HEK293 (cell line): ENCODE data around the gene TAS1R1.
A peak's percentile ranks its signal among the peaks of the same experiment; 100 is the strongest.

ENCODE experiments used
- CTCF ChIA-PET: fragments of 350-600 bp; formaldehyde crosslinking; extraction: SDS; loops from one replicate; lab custom pipeline; 2021; ENCODE audit warnings: antibody characterized with exemption; lab: Yijun Ruan, JAX
- POLR2A ChIA-PET: fragments of 300-600 bp; formaldehyde crosslinking; extraction: SDS; loops from one replicate; lab custom pipeline; 2020; ENCODE audit warnings: antibody characterized with exemption, inconsistent platforms; lab: Yijun Ruan, JAX
- H3K27ac ChIP-seq: fragments of 200-500 bp; sonication (Bioruptor generic); 2 replicates; pipeline ENCODE4 v1.5.1; 2014; ENCODE audit warnings: low read depth, low read length, control low read depth, inconsistent platforms; ENCODE audit errors: extremely low read depth
- H3K36me3 ChIP-seq, 2 experiments: fragments of 200-500 bp in 1 of 2; sonication (Bioruptor generic) in 1 of 2; 1 replicate in 1 of 2; 2 replicates in 1 of 2; pipeline ENCODE4 v1.5.1; 2014 to 2017; ENCODE audit warnings: inconsistent platforms in 2 of 2, low read length in 2 of 2; ENCODE audit not compliant: control insufficient read depth in 2 of 2, insufficient read depth in 1 of 2
- H3K4me1 ChIP-seq: fragments of 200-500 bp; sonication (Bioruptor generic); 2 replicates; pipeline ENCODE4 v1.5.1; 2014; ENCODE audit warnings: mild to moderate bottlenecking, low read length, inconsistent platforms; ENCODE audit not compliant: control insufficient read depth, insufficient read depth
- H3K4me3 ChIP-seq: 2 replicates; pipeline ENCODE4 v1.5.1; 2011; ENCODE audit warnings: low read depth, mild to moderate bottlenecking, control low read depth, low read length, moderate library complexity
- H3K9me3 ChIP-seq: fragments of 200-500 bp; sonication (Bioruptor generic); 2 replicates; pipeline ENCODE4 v1.5.1; 2014; ENCODE audit warnings: low read depth, low read length, inconsistent platforms; ENCODE audit not compliant: control insufficient read depth, insufficient read depth
- BCL11B ChIP-seq: fragments of 450-650 bp; formaldehyde crosslinking; IDR thresholded peaks from 2 replicates; pipeline ENCODE4 v1.5.1; 2016; ENCODE audit warnings: low read depth, missing biosample characterization, missing genetic modification characterization
- FEZF1 ChIP-seq: fragments of 450-650 bp; formaldehyde crosslinking; IDR thresholded peaks from 2 replicates; pipeline ENCODE4 v1.5.1; 2016; ENCODE audit warnings: missing biosample characterization, missing genetic modification characterization
- GLI2 ChIP-seq: fragments of 450-650 bp; formaldehyde crosslinking; IDR thresholded peaks from 2 replicates; pipeline ENCODE4; 2017; ENCODE audit warnings: missing biosample characterization, missing genetic modification characterization, low read depth, borderline replicate concordance
- GLIS1 ChIP-seq: fragments of 450-650 bp; formaldehyde crosslinking; IDR thresholded peaks from 2 replicates; pipeline ENCODE4 v1.5.1; 2016; ENCODE audit warnings: missing biosample characterization, missing genetic modification characterization
- KLF16 ChIP-seq: fragments of 450-650 bp; formaldehyde crosslinking; IDR thresholded peaks from 2 replicates; pipeline ENCODE4 v1.5.1; 2017; ENCODE audit warnings: missing biosample characterization, missing genetic modification characterization
- KLF7 ChIP-seq: fragments of 450-650 bp; formaldehyde crosslinking; IDR thresholded peaks from 2 replicates; pipeline ENCODE4 v1.5.1; 2016; ENCODE audit warnings: missing biosample characterization, missing genetic modification characterization, borderline replicate concordance
- KLF9 ChIP-seq: fragments of 450-650 bp; formaldehyde crosslinking; IDR thresholded peaks from 2 replicates; pipeline ENCODE4 v1.5.1; 2016; ENCODE audit warnings: missing biosample characterization, missing genetic modification characterization, low read depth
- PRDM4 ChIP-seq: fragments of 450-650 bp; formaldehyde crosslinking; IDR thresholded peaks from 2 replicates; pipeline ENCODE4 v1.5.1; 2017; ENCODE audit warnings: missing biosample characterization, missing genetic modification characterization
- SP7 ChIP-seq: fragments of 450-650 bp; formaldehyde crosslinking; IDR thresholded peaks from 2 replicates; pipeline ENCODE4 v1.5.1; 2016; ENCODE audit warnings: missing biosample characterization, missing genetic modification characterization
- TRIM28 ChIP-seq: IDR thresholded peaks from 2 replicates; pipeline ENCODE4 v1.6.1; 2011; ENCODE audit warnings: low read length, control low read depth, borderline replicate concordance
- ZBTB10 ChIP-seq: fragments of 450-650 bp; formaldehyde crosslinking; IDR thresholded peaks from 2 replicates; pipeline ENCODE4 v1.5.1; 2016; ENCODE audit warnings: missing biosample characterization, missing genetic modification characterization
- ZBTB11 ChIP-seq: fragments of 450-650 bp; formaldehyde crosslinking; conservative IDR thresholded peaks from 2 replicates; pipeline ENCODE4 v1.5.1; 2016; ENCODE audit warnings: low read depth, missing biosample characterization, missing genetic modification characterization
- ZBTB20 ChIP-seq: fragments of 450-650 bp; formaldehyde crosslinking; IDR thresholded peaks from 2 replicates; pipeline ENCODE4 v1.5.1; 2016; ENCODE audit warnings: missing biosample characterization, missing genetic modification characterization
- ZBTB26 ChIP-seq: fragments of 450-650 bp; formaldehyde crosslinking; optimal IDR thresholded peaks from 2 replicates; pipeline ENCODE3; 2016; ENCODE audit warnings: missing biosample characterization, mild to moderate bottlenecking, missing genetic modification characterization
- ZIC2 ChIP-seq: fragments of 450-650 bp; formaldehyde crosslinking; IDR thresholded peaks from 2 replicates; pipeline ENCODE4 v1.5.1; 2016; ENCODE audit warnings: missing biosample characterization, missing genetic modification characterization
- ZNF324 ChIP-seq: fragments of 450-650 bp; formaldehyde crosslinking; IDR thresholded peaks from 2 replicates; pipeline ENCODE4 v1.5.1; 2016; ENCODE audit warnings: missing biosample characterization, missing genetic modification characterization
- ZNF366 ChIP-seq: fragments of 450-650 bp; formaldehyde crosslinking; conservative IDR thresholded peaks from 2 replicates; pipeline ENCODE4 v1.5.1; 2016; ENCODE audit warnings: missing biosample characterization, missing genetic modification characterization
- ZNF391 ChIP-seq: fragments of 450-650 bp; formaldehyde crosslinking; IDR thresholded peaks from 2 replicates; pipeline ENCODE4 v1.5.1; 2016; ENCODE audit warnings: low read depth, missing biosample characterization, missing genetic modification characterization, borderline replicate concordance
- ZNF501 ChIP-seq: fragments of 450-650 bp; formaldehyde crosslinking; IDR thresholded peaks from 2 replicates; pipeline ENCODE4 v1.5.1; 2016; ENCODE audit warnings: missing biosample characterization, missing genetic modification characterization
- ZNF561 ChIP-seq: fragments of 450-650 bp; IDR thresholded peaks from 2 replicates; pipeline ENCODE4 v1.5.1; 2018; ENCODE audit warnings: missing biosample characterization, missing genetic modification characterization, borderline replicate concordance
- ZNF580 ChIP-seq: fragments of 450-650 bp; formaldehyde crosslinking; IDR thresholded peaks from 2 replicates; pipeline ENCODE4 v1.5.1; 2016; ENCODE audit warnings: missing biosample characterization, missing genetic modification characterization
- ZNF660 ChIP-seq: fragments of 450-650 bp; IDR thresholded peaks from 2 replicates; pipeline ENCODE4 v1.5.1; 2018; ENCODE audit warnings: missing biosample characterization, mild to moderate bottlenecking, missing genetic modification characterization
- ZNF664 ChIP-seq: fragments of 450-650 bp; formaldehyde crosslinking; IDR thresholded peaks from 2 replicates; pipeline ENCODE4 v1.5.1; 2016; ENCODE audit warnings: missing biosample characterization, missing genetic modification characterization
- ZNF76 ChIP-seq: fragments of 450-650 bp; formaldehyde crosslinking; IDR thresholded peaks from 2 replicates; pipeline ENCODE4; 2016; ENCODE audit warnings: low read depth, missing biosample characterization, missing genetic modification characterization, borderline replicate concordance
- ZSCAN23 ChIP-seq: fragments of 450-650 bp; formaldehyde crosslinking; IDR thresholded peaks from 2 replicates; pipeline ENCODE4 v1.5.1; 2016; ENCODE audit warnings: missing biosample characterization, missing genetic modification characterization
- ZSCAN30 ChIP-seq: fragments of 450-650 bp; IDR thresholded peaks from 2 replicates; pipeline ENCODE4 v1.5.1; 2018; ENCODE audit warnings: missing biosample characterization, mild to moderate bottlenecking, missing genetic modification characterization, moderate library complexity

The TAS1R1 gene

GRCh38 chr1:6554031-6554906 lies 838 bp upstream of the TAS1R1 start, which contains the start of gene NOL9:
Gene NOL9, minus strand, starts transcription at chr1:6554513. Its CDS starts 11 bp downstream, at chr1:6554502.
- Histone ChIP-seq H3K4me3 (peak within 1 kb of the TSS; percentile 100), H3K36me3 (peaks cover 3 to 24% of the 10 kb centered on the region in 2 experiments; a peak in 2 of 3 replicates), H3K4me1 (no peaks in the 10 kb centered on the region), H3K9me3 (no peaks in the 10 kb centered on the region), H3K27ac (peak within 1 kb of the TSS; percentile 60)
- CTCF ChIA-PET, result interaction anchor here (0.6 to 1.9 kb wide), 38 partner anchors 8 to 1240 kb away, joined by 3 to 10 read pairs (median 4); partner anchors contain the start of genes KLHL21 and ZBTB48
- POLR2A ChIA-PET, result interaction anchor here (0.7 to 3.9 kb wide), 4 partner anchors 26 to 64 kb away, joined by 3 to 24 read pairs (median 4); partner anchors contain the start of genes KLHL21 and ZBTB48
- TF ChIP-seq ZBTB10 (tag by site-specific recombination), result peak; percentile 68; the same call in 1 of the 2 replicates
- TF ChIP-seq ZNF580, result peak; percentile 92
- peak; percentile 95 for TF ChIP-seq ZNF561
- TF ChIP-seq FEZF1 (tag by site-specific recombination), result 0 out of 2 replicates have a peak, but pooled peaks have one; percentile 13
- TF ChIP-seq ZNF324 (tag by site-specific recombination), result peak; percentile 59; the same call in 1 of the 2 replicates
- TF ChIP-seq ZBTB11 (tag by site-specific recombination), result peak; percentile 90
- TF ChIP-seq ZNF366 (tag by site-specific recombination), result no peak
- TF ChIP-seq GLI2, result no peak
- peak; percentile 53; the same call in 1 of the 2 replicates for TF ChIP-seq KLF7 (tag by site-specific recombination)
- TF ChIP-seq KLF9 (tag by site-specific recombination), result peak; percentile 51; the same call in 1 of the 2 replicates
- TF ChIP-seq PRDM4, result peak; percentile 26
- peak; percentile 93; the same call in 1 of the 2 replicates for TF ChIP-seq ZNF660 (tag by site-specific recombination)
- TF ChIP-seq ZNF664 (tag by site-specific recombination), result no peak
- peak; percentile 73; the same call in 1 of the 2 replicates for TF ChIP-seq SP7 (tag by site-specific recombination)
- TF ChIP-seq ZSCAN30 (tag by site-specific recombination), result peak; percentile 82
- TF ChIP-seq BCL11B (tag by site-specific recombination), result no peak
- peak; percentile 55 for TF ChIP-seq ZBTB26
- peak; percentile 72; the same call in 1 of the 2 replicates for TF ChIP-seq ZNF76 (tag by site-specific recombination)
- no peak for TF ChIP-seq ZSCAN23 (tag by site-specific recombination)
- 0 out of 2 replicates have a peak, but pooled peaks have one; percentile 15 for TF ChIP-seq GLIS1 (tag by site-specific recombination)
- TF ChIP-seq KLF16 (tag by site-specific recombination), result peak; percentile 95
- peak; percentile 20; the same call in 1 of the 2 replicates for TF ChIP-seq ZIC2
- TF ChIP-seq ZBTB20, result peak; percentile 26; the same call in 1 of the 2 replicates
- peak; percentile 62; the same call in 1 of the 2 replicates for TF ChIP-seq ZNF391
- TF ChIP-seq TRIM28, result no peak
- peak; percentile 40; the same call in 1 of the 2 replicates for TF ChIP-seq ZNF501
